WTC11 (cell line): Measurements from ENCODE around the gene FAM216A. TPM values are rescaled to one million over a fixed set of nuclear protein-coding genes. Genes with fewer than 3 reads are reported as not detected.

Experiments
- ATAC-seq: fragments of 200-7000 bp; cut with Tn5 transposase; 2 replicates; pipeline ENCODE4 v1.10.0; 2021; ENCODE audit warnings: mild to moderate bottlenecking, moderate library complexity
- Bru-seq: library from RNA; stranded (reverse); fragments of 400-500 nt; gene quantifications from one replicate; lab custom pipeline; 2021; lab: Mats Ljungman, UMichigan
- CTCF ChIA-PET: fragments of 300-600 bp; sonication (Branson Sonifier 250); formaldehyde crosslinking; loops from one replicate; lab custom pipeline; 2021; ENCODE audit warnings: antibody characterized with exemption; lab: Charles Lee
- POLR2A ChIA-PET: fragments of 350-600 bp; sonication (Branson Sonifier 250); formaldehyde crosslinking; loops from one replicate; lab custom pipeline; 2021; ENCODE audit warnings: antibody characterized with exemption; lab: Charles Lee
- DNase-seq: peaks from one replicate; pipeline ENCODE4 v3.0.0; 2021; ENCODE audit warnings: low spot score
- H3K27ac Mint-ChIP-seq: 2 replicates; pipeline ENCODE4 v1.8.0; 2021; ENCODE audit warnings: mixed read lengths
- H3K27me3 Mint-ChIP-seq: 2 replicates; pipeline ENCODE4 v1.8.0; 2021; ENCODE audit warnings: low read depth, mild to moderate bottlenecking, moderate library complexity, mixed read lengths
- H3K36me3 Mint-ChIP-seq: 2 replicates; pipeline ENCODE4 v1.8.0; 2021; ENCODE audit warnings: mixed read lengths
- H3K4me1 Mint-ChIP-seq: 2 replicates; pipeline ENCODE4 v1.8.0; 2022; ENCODE audit warnings: mixed read lengths
- H3K4me3 Mint-ChIP-seq: 2 replicates; pipeline ENCODE4 v1.8.0; 2021; ENCODE audit warnings: mild to moderate bottlenecking, moderate library complexity, mixed read lengths
- H3K9me3 Mint-ChIP-seq: 2 replicates; pipeline ENCODE4 v1.8.0; 2021; ENCODE audit warnings: mixed read lengths
- CREB1 ChIP-seq: sonication (generic); formaldehyde crosslinking; IDR thresholded peaks from 2 replicates; pipeline ENCODE4 v1.8.0; 2023; ENCODE audit warnings: mild to moderate bottlenecking, missing genetic modification reagents
- CREM ChIP-seq: sonication (generic); formaldehyde crosslinking; IDR thresholded peaks from 2 replicates; pipeline ENCODE4 v1.8.1; 2022; ENCODE audit warnings: mild to moderate bottlenecking, missing genetic modification reagents, moderate library complexity
- CTCF ChIP-seq: fragments of 200-600 bp; IDR thresholded peaks from 2 replicates; pipeline ENCODE4 v1.8.0; 2022; ENCODE audit warnings: antibody characterized with exemption
- ETV6 ChIP-seq: sonication (generic); formaldehyde crosslinking; IDR thresholded peaks from 2 replicates; pipeline ENCODE4 v1.8.1; 2022; ENCODE audit warnings: mild to moderate bottlenecking, missing genetic modification reagents
- FOXK1 ChIP-seq: sonication (generic); formaldehyde crosslinking; IDR thresholded peaks from 2 replicates; pipeline ENCODE4 v1.8.0; 2022; ENCODE audit warnings: mild to moderate bottlenecking, moderate library complexity, missing genetic modification reagents
- GABPB1 ChIP-seq: sonication (generic); formaldehyde crosslinking; IDR thresholded peaks from 2 replicates; pipeline ENCODE4 v1.8.1; 2023; ENCODE audit warnings: mild to moderate bottlenecking, missing genetic modification reagents
- GTF2I ChIP-seq: fragments of 250-450 bp; sonication (Bioruptor Pico); conservative IDR thresholded peaks from 2 replicates; pipeline ENCODE4 v1.4.0; 2021; ENCODE audit warnings: mild to moderate bottlenecking
- IRF2 ChIP-seq: sonication (generic); formaldehyde crosslinking; IDR thresholded peaks from 2 replicates; pipeline ENCODE4 v1.8.0; 2022; ENCODE audit warnings: low read depth, missing genetic modification reagents, borderline replicate concordance
- KAT7 ChIP-seq: sonication (generic); formaldehyde crosslinking; IDR thresholded peaks from 2 replicates; pipeline ENCODE4 v1.8.1; 2023; ENCODE audit warnings: missing genetic modification reagents, mild to moderate bottlenecking, borderline replicate concordance
- MAX ChIP-seq: sonication (generic); formaldehyde crosslinking; IDR thresholded peaks from 2 replicates; pipeline ENCODE4 v1.8.0; 2022; ENCODE audit warnings: mild to moderate bottlenecking, missing genetic modification reagents
- MYBL2 ChIP-seq: sonication (generic); formaldehyde crosslinking; IDR thresholded peaks from 2 replicates; pipeline ENCODE4 v1.8.1; 2023; ENCODE audit warnings: mild to moderate bottlenecking, moderate library complexity, missing genetic modification reagents
- NFE2L1 ChIP-seq: sonication (generic); formaldehyde crosslinking; IDR thresholded peaks from 2 replicates; pipeline ENCODE4 v1.8.1; 2023; ENCODE audit warnings: missing genetic modification reagents
- PRRX2 ChIP-seq: fragments of 250-450 bp; sonication (Bioruptor Pico); IDR thresholded peaks from 2 replicates; pipeline ENCODE4 v1.8.0; 2021; ENCODE audit warnings: mild to moderate bottlenecking
- RELA ChIP-seq: sonication (generic); formaldehyde crosslinking; IDR thresholded peaks from 2 replicates; pipeline ENCODE4 v1.8.1; 2022; ENCODE audit warnings: missing genetic modification reagents, mild to moderate bottlenecking, borderline replicate concordance
- SP1 ChIP-seq: sonication (generic); formaldehyde crosslinking; conservative IDR thresholded peaks from 2 replicates; pipeline ENCODE4 v1.8.1; 2022; ENCODE audit warnings: missing genetic modification reagents
- TCF7 ChIP-seq: sonication (generic); formaldehyde crosslinking; IDR thresholded peaks from 2 replicates; pipeline ENCODE4 v1.8.0; 2022; ENCODE audit warnings: mild to moderate bottlenecking, low read depth, missing genetic modification reagents, moderate library complexity
- TEAD1 ChIP-seq: sonication (generic); formaldehyde crosslinking; IDR thresholded peaks from 2 replicates; pipeline ENCODE4 v1.8.0; 2022; ENCODE audit warnings: mild to moderate bottlenecking, missing genetic modification reagents
- USF2 ChIP-seq: sonication (generic); formaldehyde crosslinking; IDR thresholded peaks from 2 replicates; pipeline ENCODE4 v1.8.1; 2023; ENCODE audit warnings: mild to moderate bottlenecking, missing genetic modification reagents, moderate library complexity
- ZBTB21 ChIP-seq: sonication (generic); formaldehyde crosslinking; IDR thresholded peaks from 2 replicates; pipeline ENCODE4 v1.8.1; 2023; ENCODE audit warnings: mild to moderate bottlenecking, missing genetic modification reagents, borderline replicate concordance
- ZBTB43 ChIP-seq: sonication (generic); formaldehyde crosslinking; IDR thresholded peaks from 2 replicates; pipeline ENCODE4 v1.8.1; 2023; ENCODE audit warnings: mild to moderate bottlenecking, missing genetic modification reagents
- ZNF232 ChIP-seq: sonication (generic); formaldehyde crosslinking; IDR thresholded peaks from 2 replicates; pipeline ENCODE4 v1.8.0; 2022; ENCODE audit warnings: mild to moderate bottlenecking, missing genetic modification reagents
- ZNF317 ChIP-seq: sonication (generic); formaldehyde crosslinking; IDR thresholded peaks from 2 replicates; pipeline ENCODE4 v1.8.1; 2023; ENCODE audit warnings: low read depth, mild to moderate bottlenecking, moderate library complexity, missing genetic modification reagents, borderline replicate concordance
- long read RNA-seq, 3 experiments: library from RNA in 1 of 3; library from capped mRNA in 1 of 3; library from polyadenylated mRNA in 1 of 3; unstranded in 2 of 3; stranded (forward) in 1 of 3; transcript quantifications; one replicate each; pipeline ENCODE4 v2.0.0, GENCODE V29; 2021
- total RNA-seq: library from RNA; stranded (reverse); gene quantifications from 3 replicates; pipeline ENCODE4 v1.2.3, GENCODE V29; 2021
- TF ChIP-seq, protein P1 (sequence below): sonication (generic); formaldehyde crosslinking; IDR thresholded peaks from 2 replicates; pipeline ENCODE4 v1.8.1; 2023; ENCODE audit warnings: mild to moderate bottlenecking, moderate library complexity, missing genetic modification reagents
- TF ChIP-seq, protein P2 (sequence below): sonication (generic); formaldehyde crosslinking; IDR thresholded peaks from 2 replicates; pipeline ENCODE4 v1.8.0; 2023; ENCODE audit warnings: mild to moderate bottlenecking, missing genetic modification reagents
- TF ChIP-seq, protein P3 (sequence below): sonication (generic); formaldehyde crosslinking; IDR thresholded peaks from 2 replicates; pipeline ENCODE4 v1.8.0; 2022; ENCODE audit warnings: mild to moderate bottlenecking, missing genetic modification reagents

FAM216A gene
- total RNA-seq (16.9 to 20.2 TPM (median 19.7 TPM) in 3 replicates), Bru-seq, nascent RNA (percentile 67 among the genes with signal in this experiment)
- long read RNA-seq, experiment 1, transcript FAM216A-201 (7 exons, 1,582 nt) = major isoform, 43 of 61 reads
- long read RNA-seq, experiment 1, partial matches to known transcripts = 2 of 61 reads
- long read RNA-seq, experiment 1, other reads (novel, unspliced or antisense) = 16 of 61 reads
- long read RNA-seq, experiment 2, partial matches to known transcripts = 5 of 33 reads
- long read RNA-seq, experiment 2, other reads (novel, unspliced or antisense) = 28 of 33 reads
- long read RNA-seq, experiment 3, transcript FAM216A-201 (7 exons, 1,582 nt) = major isoform, 101 of 113 reads
- long read RNA-seq, experiment 3, partial matches to known transcripts = 0 of 113 reads
- long read RNA-seq, experiment 3, other reads (novel, unspliced or antisense) = 12 of 113 reads

DNA sequence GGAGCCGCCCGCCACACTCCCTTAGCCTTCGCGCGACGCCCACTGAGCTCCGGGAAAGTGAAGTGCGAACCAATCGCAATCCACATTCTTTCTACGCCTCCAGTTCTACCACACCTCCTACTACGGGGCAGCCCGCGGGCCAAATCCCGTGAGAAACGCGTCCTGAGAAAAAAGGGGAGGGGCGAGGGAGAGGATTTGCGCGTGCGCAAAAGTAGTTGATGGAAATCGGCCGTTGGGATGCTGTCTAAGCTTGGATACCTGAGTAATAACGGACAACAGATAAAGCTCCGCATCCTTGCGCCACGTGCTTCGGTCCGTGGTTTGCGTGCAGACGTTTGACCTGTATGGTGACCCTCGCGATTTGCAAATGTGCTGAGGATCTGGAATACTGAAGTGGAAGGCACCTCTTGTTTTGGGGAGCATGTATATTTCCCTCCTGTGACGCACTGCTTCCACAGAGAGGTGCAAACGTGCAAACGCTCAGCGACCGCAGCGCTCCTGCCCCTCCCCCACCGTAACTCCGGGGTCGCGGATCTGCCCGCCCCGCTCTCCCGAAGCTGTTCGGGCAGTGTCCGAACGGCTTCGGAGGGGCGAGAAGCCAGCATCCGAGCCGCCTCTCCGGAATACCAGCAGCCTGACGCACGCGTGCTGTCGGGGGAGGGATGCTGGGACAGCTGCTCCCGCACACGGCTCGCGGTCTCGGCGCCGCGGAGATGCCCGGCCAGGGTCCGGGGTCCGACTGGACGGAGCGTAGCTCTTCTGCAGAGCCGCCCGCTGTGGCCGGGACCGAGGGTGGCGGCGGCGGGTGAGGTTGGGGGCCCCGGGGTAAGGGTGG lies at the start of gene FAM216A, which contains the start of gene GPN3:
FAM216A (plus strand) TSS at position 632 of the 835 bp plus-strand sequence; CDS start at position 663, 31 bp downstream.
GPN3 (minus strand) TSS at position 44 of the 835 bp plus-strand sequence. CDS start 54 bp downstream, outside the sequence.
- no peaks in the 10 kb centered on the region for H3K27me3 Mint-ChIP-seq
- CTCF ChIA-PET = interaction anchor here (0.5 to 2.7 kb wide), 23 partner anchors 16 to 1321 kb away, joined by 3 to 37 read pairs (median 4); partner anchors contain the start of genes ARPC3, IFT81 and TCTN1
- H3K27ac Mint-ChIP-seq = peak within 1 kb of the TSS; percentile 100
- peaks cover 22% of the 10 kb centered on the region for H3K4me1 Mint-ChIP-seq
- POLR2A ChIA-PET = interaction anchor here (0.6 to 2.5 kb wide), 13 partner anchors 18 to 357 kb away, joined by 3 to 18 read pairs (median 3); partner anchors contain the start of genes ANAPC7, ARPC3, RAD9B and VPS29
- ATAC-seq (peak; percentile 87), DNase-seq (peak; percentile 97)
- H3K36me3 Mint-ChIP-seq = peaks cover 18% of the 10 kb centered on the region
- peak within 1 kb of the TSS; percentile 100 for H3K4me3 Mint-ChIP-seq
- H3K9me3 Mint-ChIP-seq = no peaks in the 10 kb centered on the region
- TF ChIP-seq ZBTB21 (CRISPR knock-in tag) (0 out of 2 replicates have a peak, but pooled peaks have one; percentile 49), TEAD1 (peak; percentile 58; the same call in 1 of the 2 replicates), SP1 (CRISPR knock-in tag) (peak; percentile 97), RELA (CRISPR knock-in tag) (peak; percentile 81; the same call in 1 of the 2 replicates), PRRX2 (CRISPR knock-in tag) (peak; percentile 18; the same call in 1 of the 2 replicates), MAX (CRISPR knock-in tag) (peak; percentile 77), ETV6 (CRISPR knock-in tag) (peak; percentile 22), GABPB1 (CRISPR knock-in tag) (peak; percentile 49; the same call in 1 of the 2 replicates), KAT7 (CRISPR knock-in tag) (peak; percentile 64; the same call in 1 of the 2 replicates), ZNF232 (0 out of 2 replicates have a peak, but pooled peaks have one; percentile 10), FOXK1 (peak; percentile 83), TCF7 (CRISPR knock-in tag) (no peak), ZBTB43 (CRISPR knock-in tag) (peak; percentile 81; the same call in 1 of the 2 replicates), USF2 (CRISPR knock-in tag) (peak; percentile 69), ZNF317 (no peak), CREM (peak; percentile 33; the same call in 1 of the 2 replicates), CREB1 (CRISPR knock-in tag) (peak; percentile 12; the same call in 1 of the 2 replicates), MYBL2 (CRISPR knock-in tag) (peak; percentile 96), IRF2 (CRISPR knock-in tag) (no peak), NFE2L1 (CRISPR knock-in tag) (peak; percentile 44; the same call in 1 of the 2 replicates), GTF2I (CRISPR knock-in tag) (no peak), CTCF (no peak)
- TF ChIP-seq, protein P1, sequence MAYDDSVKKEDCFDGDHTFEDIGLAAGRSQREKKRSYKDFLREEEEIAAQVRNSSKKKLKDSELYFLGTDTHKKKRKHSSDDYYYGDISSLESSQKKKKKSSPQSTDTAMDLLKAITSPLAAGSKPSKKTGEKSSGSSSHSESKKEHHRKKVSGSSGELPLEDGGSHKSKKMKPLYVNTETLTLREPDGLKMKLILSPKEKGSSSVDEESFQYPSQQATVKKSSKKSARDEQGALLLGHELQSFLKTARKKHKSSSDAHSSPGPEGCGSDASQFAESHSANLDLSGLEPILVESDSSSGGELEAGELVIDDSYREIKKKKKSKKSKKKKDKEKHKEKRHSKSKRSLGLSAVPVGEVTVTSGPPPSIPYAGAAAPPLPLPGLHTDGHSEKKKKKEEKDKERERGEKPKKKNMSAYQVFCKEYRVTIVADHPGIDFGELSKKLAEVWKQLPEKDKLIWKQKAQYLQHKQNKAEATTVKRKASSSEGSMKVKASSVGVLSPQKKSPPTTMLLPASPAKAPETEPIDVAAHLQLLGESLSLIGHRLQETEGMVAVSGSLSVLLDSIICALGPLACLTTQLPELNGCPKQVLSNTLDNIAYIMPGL (CRISPR knock-in tag) = peak; percentile 13; the same call in 1 of the 2 replicates
- TF ChIP-seq, protein P2, sequence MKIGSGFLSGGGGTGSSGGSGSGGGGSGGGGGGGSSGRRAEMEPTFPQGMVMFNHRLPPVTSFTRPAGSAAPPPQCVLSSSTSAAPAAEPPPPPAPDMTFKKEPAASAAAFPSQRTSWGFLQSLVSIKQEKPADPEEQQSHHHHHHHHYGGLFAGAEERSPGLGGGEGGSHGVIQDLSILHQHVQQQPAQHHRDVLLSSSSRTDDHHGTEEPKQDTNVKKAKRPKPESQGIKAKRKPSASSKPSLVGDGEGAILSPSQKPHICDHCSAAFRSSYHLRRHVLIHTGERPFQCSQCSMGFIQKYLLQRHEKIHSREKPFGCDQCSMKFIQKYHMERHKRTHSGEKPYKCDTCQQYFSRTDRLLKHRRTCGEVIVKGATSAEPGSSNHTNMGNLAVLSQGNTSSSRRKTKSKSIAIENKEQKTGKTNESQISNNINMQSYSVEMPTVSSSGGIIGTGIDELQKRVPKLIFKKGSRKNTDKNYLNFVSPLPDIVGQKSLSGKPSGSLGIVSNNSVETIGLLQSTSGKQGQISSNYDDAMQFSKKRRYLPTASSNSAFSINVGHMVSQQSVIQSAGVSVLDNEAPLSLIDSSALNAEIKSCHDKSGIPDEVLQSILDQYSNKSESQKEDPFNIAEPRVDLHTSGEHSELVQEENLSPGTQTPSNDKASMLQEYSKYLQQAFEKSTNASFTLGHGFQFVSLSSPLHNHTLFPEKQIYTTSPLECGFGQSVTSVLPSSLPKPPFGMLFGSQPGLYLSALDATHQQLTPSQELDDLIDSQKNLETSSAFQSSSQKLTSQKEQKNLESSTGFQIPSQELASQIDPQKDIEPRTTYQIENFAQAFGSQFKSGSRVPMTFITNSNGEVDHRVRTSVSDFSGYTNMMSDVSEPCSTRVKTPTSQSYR (CRISPR knock-in tag) = peak; percentile 71
- TF ChIP-seq, protein P3, sequence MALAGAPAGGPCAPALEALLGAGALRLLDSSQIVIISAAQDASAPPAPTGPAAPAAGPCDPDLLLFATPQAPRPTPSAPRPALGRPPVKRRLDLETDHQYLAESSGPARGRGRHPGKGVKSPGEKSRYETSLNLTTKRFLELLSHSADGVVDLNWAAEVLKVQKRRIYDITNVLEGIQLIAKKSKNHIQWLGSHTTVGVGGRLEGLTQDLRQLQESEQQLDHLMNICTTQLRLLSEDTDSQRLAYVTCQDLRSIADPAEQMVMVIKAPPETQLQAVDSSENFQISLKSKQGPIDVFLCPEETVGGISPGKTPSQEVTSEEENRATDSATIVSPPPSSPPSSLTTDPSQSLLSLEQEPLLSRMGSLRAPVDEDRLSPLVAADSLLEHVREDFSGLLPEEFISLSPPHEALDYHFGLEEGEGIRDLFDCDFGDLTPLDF (CRISPR knock-in tag) = peak; percentile 35
